Neuronal stem cell (in vitro differentiated cells): ENCODE results near the gene KRT81.

ENCODE experiments used
- DNase-seq: peaks from one replicate; pipeline ENCODE4 v3.0.0-alpha.2; 2013; ENCODE audit warnings: low spot score
- H2AFZ ChIP-seq: one replicate; pipeline ENCODE4 v1.6.1; 2013; ENCODE audit warnings: mild to moderate bottlenecking, low read length, inconsistent platforms
- H2AK5ac ChIP-seq: 2 replicates; pipeline ENCODE4 v1.6.1; 2013; ENCODE audit warnings: low read depth, mild to moderate bottlenecking, inconsistent platforms, low read length, moderate library complexity, mixed read lengths
- H2BK120ac ChIP-seq: 2 replicates; pipeline ENCODE4 v1.6.1; 2013; ENCODE audit warnings: low read depth, mild to moderate bottlenecking, inconsistent platforms, low read length, moderate library complexity, mixed read lengths
- H2BK12ac ChIP-seq: one replicate; pipeline ENCODE4 v1.6.1; 2013; ENCODE audit warnings: low read length, inconsistent platforms
- H2BK15ac ChIP-seq: 2 replicates; pipeline ENCODE4 v1.6.1; 2013; ENCODE audit warnings: mild to moderate bottlenecking, low read length, inconsistent platforms, mixed read lengths
- H2BK5ac ChIP-seq: one replicate; pipeline ENCODE4 v1.6.1; 2013; ENCODE audit warnings: inconsistent platforms, mild to moderate bottlenecking, low read length, moderate library complexity
- H3K14ac ChIP-seq: one replicate; pipeline ENCODE4 v1.6.1; 2013; ENCODE audit warnings: low read length, inconsistent platforms
- H3K18ac ChIP-seq: 2 replicates; pipeline ENCODE4 v1.6.1; 2013; ENCODE audit warnings: low read length, inconsistent platforms
- H3K23ac ChIP-seq: 2 replicates; pipeline ENCODE4 v1.6.1; 2013; ENCODE audit warnings: low read depth, mild to moderate bottlenecking, mixed read lengths, low read length, inconsistent platforms; ENCODE audit not compliant: poor library complexity
- H3K27ac ChIP-seq: replicated peaks from 3 replicates; pipeline ENCODE4 v1.5.1; 2013; ENCODE audit warnings: low read length, inconsistent platforms
- H3K27me3 ChIP-seq, 3 experiments: 2 replicates each; pipeline ENCODE4 v1.6.1; 2013; ENCODE audit warnings: low read length in 3 of 3, mild to moderate bottlenecking in 2 of 3, inconsistent platforms in 1 of 3, low read depth in 1 of 3, mixed read lengths in 1 of 3, moderate library complexity in 1 of 3; ENCODE audit not compliant: control insufficient read depth in 3 of 3, insufficient read depth in 3 of 3
- H3K36me3 ChIP-seq, 2 donors: replicated peaks in 1 of 2; 2 replicates each; pipeline ENCODE4 v1.6.1; 2013; ENCODE audit warnings: low read length in 2 of 2; ENCODE audit not compliant: control insufficient read depth in 2 of 2, insufficient read depth in 2 of 2
- H3K4ac ChIP-seq: 2 replicates; pipeline ENCODE4 v1.6.1; 2013; ENCODE audit warnings: inconsistent platforms, mild to moderate bottlenecking, low read length, moderate library complexity
- H3K4me1 ChIP-seq, 2 donors: 1 replicate in 1 of 2; 2 replicates in 1 of 2; pipeline ENCODE4 v1.6.1; 2013; ENCODE audit warnings: low read length in 2 of 2, low read depth in 1 of 2; ENCODE audit not compliant: control insufficient read depth in 2 of 2, insufficient read depth in 1 of 2
- H3K4me2 ChIP-seq: one replicate; pipeline ENCODE4 v1.6.1; 2013; ENCODE audit warnings: mild to moderate bottlenecking, low read length, inconsistent platforms; ENCODE audit not compliant: insufficient read depth, poor library complexity, severe bottlenecking
- H3K4me3 ChIP-seq, 2 donors: 2 replicates each; pipeline ENCODE4 v1.5.1; 2013; ENCODE audit warnings: low read length in 2 of 2, mild to moderate bottlenecking in 2 of 2, inconsistent platforms in 1 of 2, moderate library complexity in 1 of 2
- H3K79me1 ChIP-seq: one replicate; pipeline ENCODE4 v1.6.1; 2013; ENCODE audit warnings: low read depth, mild to moderate bottlenecking, inconsistent platforms, low read length, moderate library complexity
- H3K9ac ChIP-seq: one replicate; pipeline ENCODE4 v1.6.1; 2013; ENCODE audit warnings: mild to moderate bottlenecking, low read depth, low read length, inconsistent platforms; ENCODE audit not compliant: poor library complexity
- H3K9me3 ChIP-seq, 2 donors: replicated peaks in 1 of 2; 2 replicates each; pipeline versions ENCODE3 to v1.6.1; 2013; ENCODE audit warnings: low read length in 2 of 2, mild to moderate bottlenecking in 2 of 2, inconsistent platforms in 1 of 2, low read depth in 1 of 2, mixed read lengths in 1 of 2, moderate library complexity in 1 of 2; ENCODE audit not compliant: control insufficient read depth in 2 of 2, insufficient read depth in 1 of 2
- H4K8ac ChIP-seq: one replicate; pipeline ENCODE4 v1.6.1; 2013; ENCODE audit warnings: low read depth, mild to moderate bottlenecking, inconsistent platforms, low read length, moderate library complexity
- H4K91ac ChIP-seq: one replicate; pipeline ENCODE4 v1.6.1; 2013; ENCODE audit warnings: low read length, low read depth, mild to moderate bottlenecking, inconsistent platforms; ENCODE audit not compliant: poor library complexity
- WGBS, 2 donors: extraction: QIAGEN DNeasy Blood & Tissue Kit; methylation state at CpG; one replicate each; pipeline ENCODE4 v1.1.7; 2013; ENCODE audit warnings: missing lambda C conversion rate in 2 of 2, mixed read lengths in 1 of 2; ENCODE audit not compliant: insufficient read length in 2 of 2, insufficient replicate concordance in 1 of 2; ENCODE audit errors: extremely low coverage in 2 of 2; 5-methylcytosine and 5-hydroxymethylcytosine counted together

The KRT81 gene

GRCh38 chr12:52264435-52264825 lies 26.9 kb downstream of the KRT81 start:
- no peaks in the 10 kb centered on the region for H3K79me1 ChIP-seq
- H2BK5ac ChIP-seq, result no peak overlapping the region
- peaks cover 0 to 1% of the 10 kb centered on the region in 2 donors for H3K4me1 ChIP-seq
- no peak for DNase-seq
- H3K4ac ChIP-seq, result no peak overlapping the region
- H3K23ac ChIP-seq, result no peak overlapping the region
- no peaks in the 10 kb centered on the region for H3K36me3 ChIP-seq
- no peak overlapping the region for H2BK120ac ChIP-seq
- no peak overlapping the region for H2AK5ac ChIP-seq
- peaks cover 0 to 5% (median 0%) of the 10 kb centered on the region in 3 experiments for H3K27me3 ChIP-seq
- no peak overlapping the region for H3K14ac ChIP-seq
- no peak overlapping the region for H3K4me2 ChIP-seq
- no CpG with 5 or more reads among the region's 2 CpGs for WGBS, 2 donors
- no peak overlapping the region for H2AFZ ChIP-seq
- no peak overlapping the region for H4K8ac ChIP-seq
- peaks cover 0 to 2% of the 10 kb centered on the region in 2 donors for H3K9me3 ChIP-seq
- no peak overlapping the region for H3K27ac ChIP-seq
- H2BK12ac ChIP-seq, result no peak overlapping the region
- H2BK15ac ChIP-seq, result no peak overlapping the region
- no peak overlapping the region for H3K4me3 ChIP-seq
- no peak overlapping the region for H3K18ac ChIP-seq
- no peak overlapping the region for H4K91ac ChIP-seq
- H3K9ac ChIP-seq, result no peak overlapping the region

- Histone ChIP-seq H4K8ac (no peak overlapping the region), H3K18ac (no peak overlapping the region), H3K27ac (no peak overlapping the region), H3K79me1 (no peaks in the 10 kb centered on the region), H2BK5ac (no peak overlapping the region), H4K91ac (no peak overlapping the region), H3K36me3 (no peaks in the 10 kb centered on the region), H3K14ac (no peak overlapping the region), H3K4me2 (no peak overlapping the region), H3K23ac (no peak overlapping the region), H2AK5ac (no peak overlapping the region), H3K4me3 (no peak overlapping the region), H3K4ac (no peak overlapping the region), H3K9ac (no peak overlapping the region), H3K27me3 (peaks cover 0 to 10% (median 5%) of the 10 kb centered on the region in 3 experiments), H2AFZ (no peak overlapping the region), H3K9me3 (peaks cover 0 to 4% of the 10 kb centered on the region in 2 donors), H2BK120ac (no peak overlapping the region), H2BK15ac (no peak overlapping the region), H3K4me1 (peaks cover 0 to 1% of the 10 kb centered on the region in 2 donors), H2BK12ac (no peak overlapping the region)
- no CpG with 5 or more reads among the region's 7 CpGs for WGBS, 2 donors
- DNase-seq, result no peak
Observed at GRCh38 chr12:52263761-52264434, 27.4 kb downstream of the KRT81 start.

GRCh38 chr12:52262286-52262685 lies 29.0 kb downstream of the KRT81 start:
- Histone ChIP-seq H3K27me3 (peaks cover 0 to 23% (median 18%) of the 10 kb centered on the region in 3 experiments), H3K9me3 (peaks cover 0 to 4% of the 10 kb centered on the region in 2 donors), H3K23ac (no peak overlapping the region), H2BK15ac (no peak overlapping the region), H2BK5ac (no peak overlapping the region), H3K14ac (peak overlapping the region; percentile 14), H3K4me1 (peaks cover 0 to 1% of the 10 kb centered on the region in 2 donors), H3K4ac (no peak overlapping the region), H3K9ac (no peak overlapping the region), H3K79me1 (no peaks in the 10 kb centered on the region), H3K27ac (no peak overlapping the region), H4K8ac (no peak overlapping the region), H3K36me3 (no peaks in the 10 kb centered on the region), H3K4me2 (no peak overlapping the region), H2BK120ac (no peak overlapping the region), H2AFZ (no peak overlapping the region), H2AK5ac (no peak overlapping the region), H3K18ac (no peak overlapping the region), H2BK12ac (no peak overlapping the region), H3K4me3 (no peak overlapping the region), H4K91ac (no peak overlapping the region)
- no peak for DNase-seq
- no CpG with 5 or more reads among the region's 3 CpGs for WGBS, 2 donors

GRCh38 chr12:52261208-52261484 lies 30.2 kb downstream of the KRT81 start:
- H2BK120ac ChIP-seq, result no peak overlapping the region
- no peak overlapping the region for H3K14ac ChIP-seq
- H3K23ac ChIP-seq, result no peak overlapping the region
- peaks cover 0 to 4% of the 10 kb centered on the region in 2 donors for H3K9me3 ChIP-seq
- peaks cover 0 to 33% (median 24%) of the 10 kb centered on the region in 3 experiments for H3K27me3 ChIP-seq
- no peaks in the 10 kb centered on the region for H3K79me1 ChIP-seq
- no peak overlapping the region for H2AFZ ChIP-seq
- WGBS, 2 donors, result no CpG with 5 or more reads among the region's 1 CpG
- no peak overlapping the region for H4K91ac ChIP-seq
- H3K4me1 ChIP-seq, result peaks cover 0 to 1% of the 10 kb centered on the region in 2 donors
- H3K9ac ChIP-seq, result no peak overlapping the region
- H2BK5ac ChIP-seq, result no peak overlapping the region
- no peak overlapping the region for H3K4me2 ChIP-seq
- no peak overlapping the region for H4K8ac ChIP-seq
- no peak overlapping the region for H2BK12ac ChIP-seq
- no peak overlapping the region for H3K4ac ChIP-seq
- no peak for DNase-seq
- H3K36me3 ChIP-seq, result no peaks in the 10 kb centered on the region
- H2AK5ac ChIP-seq, result no peak overlapping the region
- H3K18ac ChIP-seq, result no peak overlapping the region
- H3K4me3 ChIP-seq, result no peak overlapping the region
- H3K27ac ChIP-seq, result no peak overlapping the region
- H2BK15ac ChIP-seq, result no peak overlapping the region
